H1 (cell line): ENCODE data around the gene GPER1. TPM values are rescaled to one million over a fixed set of nuclear protein-coding genes. Genes with fewer than 3 reads are reported as not detected.

Experiments used
- BACH1 ChIP-seq: IDR thresholded peaks from 2 replicates; pipeline ENCODE4 v1.6.1; 2012; ENCODE audit warnings: low read length, improper control_type of control experiment
- GABPA ChIP-seq: IDR thresholded peaks from 2 replicates; pipeline ENCODE4 v1.6.1; 2011; ENCODE audit warnings: mild to moderate bottlenecking, low read length, moderate library complexity, borderline replicate concordance; ENCODE audit not compliant: insufficient read depth
- POLR2A ChIP-seq, 2 experiments: IDR thresholded peaks; 1 replicate in 1 of 2; 2 replicates in 1 of 2; pipeline ENCODE4 v1.6.1; 2011; ENCODE audit warnings: low read depth in 2 of 2, low read length in 2 of 2, mild to moderate bottlenecking in 2 of 2; ENCODE audit errors: control extremely low read depth in 1 of 2
- SIRT6 ChIP-seq: IDR thresholded peaks from one replicate; pipeline ENCODE4 v1.7.1; 2012; ENCODE audit warnings: low read length, inconsistent platforms
- SRF ChIP-seq: IDR thresholded peaks from 2 replicates; pipeline ENCODE4 v1.6.1; 2011; ENCODE audit warnings: mild to moderate bottlenecking, low read depth, low read length, moderate library complexity
- YY1 ChIP-seq: IDR thresholded peaks from 2 replicates; pipeline ENCODE4 v1.6.1; 2011; ENCODE audit warnings: low read depth, mild to moderate bottlenecking, low read length
- polyA plus RNA-seq, 7 experiments: library from polyadenylated mRNA; depleted of rRNA in 3 of 7; stranded (reverse) in 5 of 7; unstranded in 2 of 7; fragments of >200 nt in 5 of 7; fragments of 200-250 nt in 2 of 7; gene quantifications; 1 replicate in 5 of 7; 2 replicates in 1 of 7; 4 replicates in 1 of 7; pipeline versions ENCODE4 v1.2.1 to v1.2.3, GENCODE V29; 2011 to 2013; ENCODE audit warnings: missing spikeins in 2 of 7, mixed read lengths in 2 of 7
- total RNA-seq: library from RNA; stranded (reverse); fragmentation: NEBNext Ultra II Directional; extraction: Animal tissue kit (Norgen Biotek cat#: 25700); gene quantifications from 2 replicates; pipeline ENCODE4 v1.2.1, GENCODE V29; 2021

Gene GPER1
- total and polyA plus RNA-seq, 2 of the 8 experiments (the other 6 are each of a cell fraction or from before 2014, with no cell fraction given), result 0.24 to 0.47 TPM

- TF ChIP-seq YY1, result no peak
- no peak for TF ChIP-seq SIRT6
- no peak for TF ChIP-seq SRF
- no peak for TF ChIP-seq POLR2A (IDR thresholded peaks at IDR 0.05; ENCODE audit: control extremely low read depth in 1 of 2, low read depth in 2 of 2, low read length in 2 of 2)
- no peak for TF ChIP-seq GABPA
- no peak for TF ChIP-seq BACH1
Measured at GRCh38 chr7:1058821-1059199, 29.1 kb upstream of the GPER1 start (continued).
